HG02970 (cell line): Measurements from ENCODE around the gene GPR18.
"Not testable (repeated sequence)": the region's sequence is repeated elsewhere in the genome, so short reads cannot be mapped to it uniquely, and the experiment has no call there.

Experiments
- ATAC-seq: cut with Tn5 transposase; IDR thresholded peaks from one replicate; pipeline ENCODE4 v1.9.1; 2021; ENCODE audit warnings: mild to moderate bottlenecking, moderate library complexity, moderate number of reproducible peaks; ENCODE audit not compliant: unreplicated experiment, low FRiP score

Gene GPR18

GRCh38 chr13:99268822-99269221 lies 10.6 kb upstream of the GPR18 start:
- no peak for ATAC-seq

GRCh38 chr13:99267927-99268326 lies 9.7 kb upstream of the GPR18 start:
- ATAC-seq: no peak

- ATAC-seq: no peak
Measured at GRCh38 chr13:99266827-99267226, 8.6 kb upstream of the GPR18 start.

- no peak for ATAC-seq
Measured at GRCh38 chr13:99265821-99266426, 7.7 kb upstream of the GPR18 start.

- no peak for ATAC-seq
Measured at GRCh38 chr13:99265162-99265800, 7.1 kb upstream of the GPR18 start.

- no peak for ATAC-seq
Measured at GRCh38 chr13:99264051-99264450, 5.9 kb upstream of the GPR18 start.

- ATAC-seq: no peak
Measured at GRCh38 chr13:99263126-99263785, 5.1 kb upstream of the GPR18 start.

GRCh38 chr13:99261059-99261458 lies 2.9 kb upstream of the GPR18 start:
- no peak for ATAC-seq

GRCh38 chr13:99260216-99260615 lies 2.0 kb upstream of the GPR18 start:
- no peak for ATAC-seq

- no peak for ATAC-seq
Measured at GRCh38 chr13:99258946-99259345, 767 bp upstream of the GPR18 start.

- ATAC-seq: no peak
Measured at GRCh38 chr13:99257291-99257690, 888 bp downstream of the GPR18 start.

GRCh38 chr13:99256709-99257108 lies 1.5 kb downstream of the GPR18 start:
- no peak for ATAC-seq

- no peak for ATAC-seq
Measured at GRCh38 chr13:99256283-99256682, 1.9 kb downstream of the GPR18 start.

GRCh38 chr13:99255271-99255670 lies 2.9 kb downstream of the GPR18 start:
- no peak for ATAC-seq

GRCh38 chr13:99254830-99255229 lies 3.3 kb downstream of the GPR18 start:
- no peak for ATAC-seq

GRCh38 chr13:99251921-99252320 lies 6.3 kb downstream of the GPR18 start:
- no peak for ATAC-seq

GRCh38 chr13:99250982-99251825 lies 7.0 kb downstream of the GPR18 start:
- ATAC-seq: no peak

- not testable (repeated sequence) for ATAC-seq
Measured at GRCh38 chr13:99249606-99250005, 8.6 kb downstream of the GPR18 start.

- ATAC-seq: not testable (repeated sequence)
Measured at GRCh38 chr13:99249178-99249577, 9.0 kb downstream of the GPR18 start.

GRCh38 chr13:99246100-99246499 lies 12.1 kb downstream of the GPR18 start:
- no peak for ATAC-seq
